Vagina (tissue), 2 donors: ENCODE measurements around the gene STX7. TPM values are rescaled to one million over a fixed set of nuclear protein-coding genes. Genes with fewer than 3 reads are reported as not detected.

ENCODE experiments used
- DNase-seq, 2 donors: peaks; one replicate each; pipeline ENCODE4 v3.0.0-alpha.2; 2017; ENCODE audit errors: extremely low spot score in 2 of 2
- H3K27ac ChIP-seq: fragments of 200-600 bp; sonication (generic); one replicate; pipeline ENCODE4 v1.5.1; 2019
- H3K27me3 ChIP-seq: fragments of 200-600 bp; sonication (generic); one replicate; pipeline ENCODE4 v1.5.1; 2019
- H3K36me3 ChIP-seq, 2 donors: fragments of 200-600 bp; sonication (generic); one replicate each; pipeline ENCODE4 v1.5.1; 2017 to 2019
- H3K4me1 ChIP-seq: fragments of 200-600 bp; sonication (generic); one replicate; pipeline ENCODE4 v1.5.1; 2019
- H3K4me3 ChIP-seq, 2 donors: fragments of 200-600 bp; sonication (generic); 1 replicate in 1 of 2; 2 replicates in 1 of 2; pipeline ENCODE4 v1.5.1; 2016 to 2019
- H3K9me3 ChIP-seq: fragments of 200-600 bp; sonication (generic); one replicate; pipeline ENCODE4 v1.5.1; 2019
- CTCF ChIP-seq, 3 experiments: fragments of 450-650 bp in 2 of 3; fragments of 200-600 bp in 1 of 3; sonication (generic) in 1 of 3; IDR thresholded peaks; one replicate each; pipeline ENCODE4 v1.5.1; 2017 to 2019; ENCODE audit warnings: antibody characterized with exemption in 3 of 3, mild to moderate bottlenecking in 2 of 3, moderate library complexity in 2 of 3
- POLR2A ChIP-seq, 2 donors: fragments of 450-650 bp; IDR thresholded peaks; one replicate each; pipeline ENCODE4 v1.6.1; 2017; ENCODE audit warnings: antibody characterized with exemption in 2 of 2, mild to moderate bottlenecking in 2 of 2, moderate library complexity in 2 of 2
- POLR2AphosphoS5 ChIP-seq, 2 donors: sonication (generic); formaldehyde crosslinking; IDR thresholded peaks; one replicate each; pipeline ENCODE4 v1.9.0; 2017; ENCODE audit warnings: antibody characterized with exemption in 2 of 2, mild to moderate bottlenecking in 2 of 2, low read depth in 1 of 2; ENCODE audit not compliant: insufficient read depth in 1 of 2
- intact Hi-C: fragments of 100-400 bp; cut with DNase I; formaldehyde crosslinking; loops from one replicate; pipeline ENCODE4 v1.15.1; 2023
- total RNA-seq: library from RNA; depleted of rRNA; stranded (reverse); fragments of >200 nt; gene quantifications from one replicate; pipeline ENCODE4 v1.2.3, GENCODE V29; 2016

The STX7 gene
- total RNA-seq, 1 donor from 2014 or later = 26.8 TPM

DNA sequence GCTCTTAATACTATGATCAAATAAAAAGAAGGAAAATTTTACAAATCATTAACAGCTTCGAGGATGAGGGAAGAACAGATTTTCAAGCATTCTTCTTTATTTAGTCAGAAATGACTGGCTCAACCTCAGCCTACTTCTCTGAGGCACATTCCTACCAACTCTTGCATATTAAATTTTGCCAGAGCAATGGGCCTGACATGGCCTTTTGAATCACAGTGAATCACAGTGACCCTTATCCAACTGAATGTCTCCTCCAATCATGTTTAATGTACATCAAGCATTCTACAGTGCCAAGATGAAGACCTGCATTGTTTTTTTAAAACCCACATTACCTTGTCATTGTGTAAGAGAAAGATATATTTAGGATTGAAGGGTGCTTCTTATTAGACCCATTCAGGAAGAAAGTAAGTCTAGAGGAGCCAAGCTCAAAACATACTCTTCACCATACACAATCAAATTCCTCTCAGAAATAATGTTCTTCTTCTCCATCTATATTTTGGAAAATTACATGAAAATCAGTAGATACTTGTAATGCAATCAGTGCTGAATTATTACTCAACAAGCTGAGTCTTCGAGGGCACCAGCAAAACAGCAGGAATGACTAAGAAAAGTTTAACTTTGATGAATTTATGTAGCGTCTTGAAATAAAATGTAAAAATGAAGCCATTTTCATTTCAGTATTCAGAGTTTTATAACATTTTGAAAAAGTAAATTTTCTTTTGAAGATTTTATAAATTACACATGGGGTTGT, 67.5 kb downstream of the STX7 start:
- H3K27me3 ChIP-seq = no peaks in the 10 kb centered on the region
- intact Hi-C loops = no loop called here
- no peak for DNase-seq
- no peak overlapping the region for H3K27ac ChIP-seq
- H3K9me3 ChIP-seq = no peaks in the 10 kb centered on the region
- no peak overlapping the region for H3K4me3 ChIP-seq
- TF ChIP-seq POLR2AphosphoS5 (IDR thresholded peaks at IDR 0.05; ENCODE audit: insufficient read depth in 1 of 2, low read depth in 1 of 2) (no peak), CTCF (IDR thresholded peaks at IDR 0.05) (no peak), POLR2A (IDR thresholded peaks at IDR 0.05) (no peak)
- no peaks in the 10 kb centered on the region for H3K36me3 ChIP-seq
- no peaks in the 10 kb centered on the region for H3K4me1 ChIP-seq

GRCh38 chr6:132443206-132443605, 69.7 kb downstream of the STX7 start:
- TF ChIP-seq CTCF (IDR thresholded peaks at IDR 0.05) = no peak
- TF ChIP-seq POLR2AphosphoS5 (IDR thresholded peaks at IDR 0.05; ENCODE audit: insufficient read depth in 1 of 2, low read depth in 1 of 2) = no peak
- TF ChIP-seq POLR2A (IDR thresholded peaks at IDR 0.05) = no peak
- DNase-seq = no peak
- Histone ChIP-seq H3K4me1 (no peaks in the 10 kb centered on the region), H3K4me3 (no peak overlapping the region), H3K27me3 (no peaks in the 10 kb centered on the region), H3K27ac (no peak overlapping the region), H3K9me3 (no peaks in the 10 kb centered on the region), H3K36me3 (no peaks in the 10 kb centered on the region)
- intact Hi-C loops = no loop called here

DNA sequence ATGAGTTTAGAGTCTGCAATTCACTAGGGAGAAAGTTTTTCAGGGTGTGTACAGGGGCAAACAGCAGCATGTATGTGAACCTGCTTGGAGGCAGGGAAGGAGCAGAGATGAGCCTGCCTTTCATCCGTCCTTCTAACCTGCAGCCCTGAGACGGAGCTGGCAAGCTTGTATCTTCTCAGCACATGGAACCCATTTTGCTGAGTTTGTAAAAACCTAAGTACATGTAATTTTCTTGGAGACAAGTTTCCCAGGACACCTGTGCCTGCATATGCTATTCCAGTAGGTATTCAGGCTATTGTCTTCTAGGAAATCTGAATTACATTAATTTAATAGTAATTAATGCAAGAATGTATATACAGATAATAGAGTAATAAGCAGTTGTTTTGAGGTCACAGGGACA, 82.8 kb downstream of the STX7 start:
- H3K36me3 ChIP-seq = no peaks in the 10 kb centered on the region
- H3K27me3 ChIP-seq = no peaks in the 10 kb centered on the region
- TF ChIP-seq CTCF (IDR thresholded peaks at IDR 0.05) (no peak), POLR2A (IDR thresholded peaks at IDR 0.05) (no peak), POLR2AphosphoS5 (IDR thresholded peaks at IDR 0.05; ENCODE audit: insufficient read depth in 1 of 2, low read depth in 1 of 2) (no peak)
- H3K4me3 ChIP-seq = no peak overlapping the region
- no peak overlapping the region for H3K27ac ChIP-seq
- intact Hi-C loops = no loop called here
- H3K9me3 ChIP-seq = no peaks in the 10 kb centered on the region
- no peaks in the 10 kb centered on the region for H3K4me1 ChIP-seq
- no peak for DNase-seq

DNA sequence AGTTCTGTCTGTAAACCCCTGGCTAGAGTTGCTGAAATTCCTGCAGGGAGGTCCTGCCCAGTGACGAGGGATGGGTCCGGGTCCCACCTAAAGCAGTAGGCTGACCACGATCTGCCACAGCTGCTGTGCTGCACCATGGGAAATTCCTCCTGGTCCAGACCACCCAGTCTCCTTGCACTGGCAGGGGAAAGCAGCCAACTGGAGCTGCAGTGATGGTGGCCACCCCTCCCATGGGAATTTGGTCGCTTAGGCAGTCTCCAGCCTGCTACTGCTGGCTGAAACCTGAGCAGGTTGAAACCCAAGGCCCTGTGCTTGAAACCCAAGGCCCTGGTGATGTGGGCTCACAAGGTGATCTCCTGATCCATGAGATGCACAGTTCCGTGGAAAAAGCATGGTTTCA, 87.7 kb downstream of the STX7 start:
- TF ChIP-seq POLR2AphosphoS5 (IDR thresholded peaks at IDR 0.05; ENCODE audit: insufficient read depth in 1 of 2, low read depth in 1 of 2) = no peak
- TF ChIP-seq POLR2A (IDR thresholded peaks at IDR 0.05) = no peak
- no peak for TF ChIP-seq CTCF (IDR thresholded peaks at IDR 0.05)
- no peaks in the 10 kb centered on the region for H3K36me3 ChIP-seq
- no peaks in the 10 kb centered on the region for H3K4me1 ChIP-seq
- H3K27me3 ChIP-seq = no peaks in the 10 kb centered on the region
- no peak for DNase-seq
- intact Hi-C loops = no loop called here
- H3K4me3 ChIP-seq = no peak overlapping the region
- H3K27ac ChIP-seq = no peak overlapping the region
- H3K9me3 ChIP-seq = no peaks in the 10 kb centered on the region

- H3K9me3 ChIP-seq = no peaks in the 10 kb centered on the region
- no peak for TF ChIP-seq CTCF (IDR thresholded peaks at IDR 0.05)
- no peak for TF ChIP-seq POLR2AphosphoS5 (IDR thresholded peaks at IDR 0.05; ENCODE audit: insufficient read depth in 1 of 2, low read depth in 1 of 2)
- no peak for TF ChIP-seq POLR2A (IDR thresholded peaks at IDR 0.05)
- no peak for DNase-seq
- no peaks in the 10 kb centered on the region for H3K4me1 ChIP-seq
- no peaks in the 10 kb centered on the region for H3K27me3 ChIP-seq
- H3K4me3 ChIP-seq = no peak overlapping the region
- intact Hi-C loops = no loop called here
- H3K36me3 ChIP-seq = no peaks in the 10 kb centered on the region
- no peak overlapping the region for H3K27ac ChIP-seq
Measured at GRCh38 chr6:132423839-132424238, 89.1 kb downstream of the STX7 start.
